ENCODE results near the gene SH2D4B. TPM values are rescaled to one million over a fixed set of nuclear protein-coding genes. Genes with fewer than 3 reads are reported as not detected.
A peak's percentile ranks its signal among the peaks of the same experiment; 100 is the strongest.

SH2D4B gene
- total and polyA plus RNA-seq, 2 of the 13 experiments (the other 11 are each of a cell fraction or from before 2014, with no cell fraction given), result not detected

- TF ChIP-seq FOXA1 (IDR thresholded peaks at IDR 0.05) (no peak), FOXA1 (CRISPR knock-in tag; IDR thresholded peaks at IDR 0.05) (0 out of 2 replicates have a peak, but pooled peaks have one; percentile 11), TERF1 (CRISPR knock-in tag; IDR thresholded peaks at IDR 0.05) (no peak), U2AF1 (optimal IDR thresholded peaks at IDR 0.05; ENCODE audit: low read depth, low read length) (no peak), ARID5B (CRISPR knock-in tag; IDR thresholded peaks at IDR 0.05) (0 out of 2 replicates have a peak, but pooled peaks have one; percentile 22), MLX (CRISPR knock-in tag; IDR thresholded peaks at IDR 0.05) (no peak), SP4 (CRISPR knock-in tag; IDR thresholded peaks at IDR 0.05) (0 out of 2 replicates have a peak, but pooled peaks have one; percentile 31), HMGXB4 (CRISPR knock-in tag; IDR thresholded peaks at IDR 0.05; ENCODE audit: borderline replicate concordance in 1 of 2, low read depth in 1 of 2) (peak in 1 of 2 experiments; percentile 23; a peak in 1 of 4 replicates), CTCF (CRISPR knock-in tag; IDR thresholded peaks at IDR 0.05) (peak; percentile 84), TARDBP (CRISPR knock-in tag; IDR thresholded peaks at IDR 0.05) (no peak), MLLT10 (CRISPR knock-in tag; IDR thresholded peaks at IDR 0.05) (no peak), ZNF350 (CRISPR knock-in tag; IDR thresholded peaks at IDR 0.05; ENCODE audit: borderline replicate concordance, low read depth) (no peak), PCBP2 (optimal IDR thresholded peaks at IDR 0.05; ENCODE audit: low read depth, low read length, poor library complexity, severe bottlenecking) (no peak), STAG1 (CRISPR knock-in tag; IDR thresholded peaks at IDR 0.05) (peak; percentile 69), KDM2A (CRISPR knock-in tag; IDR thresholded peaks at IDR 0.05; ENCODE audit: borderline replicate concordance, low read depth) (0 out of 2 replicates have a peak, but pooled peaks have one; percentile 30), ZBTB2 (CRISPR knock-in tag; IDR thresholded peaks at IDR 0.05; ENCODE audit: low read depth) (no peak), ZNF468 (CRISPR knock-in tag; IDR thresholded peaks at IDR 0.05) (no peak)
These were observed 124.9 kb downstream of the SH2D4B start (continued) for GRCh38 chr10:80662429-80663261.

All from HepG2 (cell line).